Osteocyte (in vitro differentiated cells): ENCODE results near the gene OGA. TPM values are rescaled to one million over a fixed set of nuclear protein-coding genes. Genes with fewer than 3 reads are reported as not detected.
"Not testable (repeated sequence)": the region's sequence is repeated elsewhere in the genome, so short reads cannot be mapped to it uniquely, and the experiment has no call there.

Experiments
- DNase-seq: peaks from one replicate; pipeline ENCODE4 v3.0.0; 2021; ENCODE audit warnings: mixed read lengths; ENCODE audit not compliant: unreplicated experiment; ENCODE audit errors: extremely low spot score
- H3K27ac Mint-ChIP-seq: one replicate; pipeline ENCODE4 v1.8.0; 2021; ENCODE audit warnings: mild to moderate bottlenecking, mixed read lengths; ENCODE audit not compliant: unreplicated experiment
- H3K27me3 Mint-ChIP-seq: one replicate; pipeline ENCODE4 v1.8.0; 2021; ENCODE audit warnings: mixed read lengths; ENCODE audit not compliant: unreplicated experiment
- H3K36me3 Mint-ChIP-seq: one replicate; pipeline ENCODE4 v1.8.0; 2021; ENCODE audit warnings: mixed read lengths; ENCODE audit not compliant: unreplicated experiment
- H3K4me1 Mint-ChIP-seq: one replicate; pipeline ENCODE4 v1.8.0; 2021; ENCODE audit warnings: mixed read lengths; ENCODE audit not compliant: unreplicated experiment
- H3K4me3 Mint-ChIP-seq: one replicate; pipeline ENCODE4 v1.8.0; 2021; ENCODE audit warnings: mild to moderate bottlenecking, moderate library complexity, mixed read lengths; ENCODE audit not compliant: unreplicated experiment
- H3K9me3 Mint-ChIP-seq: one replicate; pipeline ENCODE4 v1.8.0; 2021; ENCODE audit warnings: mixed read lengths; ENCODE audit not compliant: unreplicated experiment
- CTCF ChIP-seq: fragments of 200-600 bp; sonication (generic); IDR thresholded peaks from 2 replicates; pipeline ENCODE4 v1.5.0; 2021; ENCODE audit warnings: antibody characterized with exemption, mild to moderate bottlenecking, moderate library complexity
- total RNA-seq: library from RNA; stranded (reverse); gene quantifications from 2 replicates; pipeline ENCODE4 v1.2.1, GENCODE V29; 2021

Gene OGA
- total RNA-seq, 1 donor from 2014 or later, result 113 TPM

GRCh38 chr10:101797403-101798059 lies 20.7 kb downstream of the OGA start:
- TF ChIP-seq CTCF, result no peak
- DNase-seq, result no peak
- Mint-ChIP-seq H3K36me3 (peaks cover 74% of the 10 kb centered on the region), H3K27me3 (no peaks in the 10 kb centered on the region), H3K4me3 (no peak overlapping the region), H3K9me3 (no peaks in the 10 kb centered on the region), H3K4me1 (peaks cover 2% of the 10 kb centered on the region), H3K27ac (no peak overlapping the region)

- no peak for DNase-seq
- TF ChIP-seq CTCF, result no peak
- no peaks in the 10 kb centered on the region for H3K4me1 Mint-ChIP-seq
- H3K36me3 Mint-ChIP-seq, result peaks cover 59% of the 10 kb centered on the region
- H3K9me3 Mint-ChIP-seq, result no peaks in the 10 kb centered on the region
- H3K27me3 Mint-ChIP-seq, result no peaks in the 10 kb centered on the region
- no peak overlapping the region for H3K27ac Mint-ChIP-seq
- no peak overlapping the region for H3K4me3 Mint-ChIP-seq
Measured at GRCh38 chr10:101793526-101793925, 24.7 kb downstream of the OGA start.

GRCh38 chr10:101789686-101790085 lies 28.6 kb downstream of the OGA start:
- H3K36me3 Mint-ChIP-seq, result peaks cover 53% of the 10 kb centered on the region
- H3K27me3 Mint-ChIP-seq, result no peaks in the 10 kb centered on the region
- no peaks in the 10 kb centered on the region for H3K4me1 Mint-ChIP-seq
- no peak for DNase-seq
- H3K9me3 Mint-ChIP-seq, result no peaks in the 10 kb centered on the region
- no peak overlapping the region for H3K27ac Mint-ChIP-seq
- H3K4me3 Mint-ChIP-seq, result no peak overlapping the region
- no peak for TF ChIP-seq CTCF

- not testable (repeated sequence) for DNase-seq, H3K9me3 Mint-ChIP-seq, H3K4me3 Mint-ChIP-seq, H3K4me1 Mint-ChIP-seq, H3K27ac Mint-ChIP-seq, H3K27me3 Mint-ChIP-seq
- peaks cover 50% of the 10 kb centered on the region for H3K36me3 Mint-ChIP-seq
Measured at GRCh38 chr10:101789231-101789630, 29.0 kb downstream of the OGA start.

GRCh38 chr10:101785801-101786200 lies 32.4 kb downstream of the OGA start:
- no peaks in the 10 kb centered on the region for H3K9me3 Mint-ChIP-seq
- peaks cover 31% of the 10 kb centered on the region for H3K4me1 Mint-ChIP-seq
- no peaks in the 10 kb centered on the region for H3K27me3 Mint-ChIP-seq
- peaks cover 28% of the 10 kb centered on the region for H3K36me3 Mint-ChIP-seq
- DNase-seq, result no peak
- TF ChIP-seq CTCF, result no peak
- H3K4me3 Mint-ChIP-seq, result no peak overlapping the region
- H3K27ac Mint-ChIP-seq, result no peak overlapping the region
